ENCODE data around the gene ATOX1.
"Not testable (repeated sequence)": the region's sequence is repeated elsewhere in the genome, so short reads cannot be mapped to it uniquely, and the experiment has no call there.

The ATOX1 gene

DNA sequence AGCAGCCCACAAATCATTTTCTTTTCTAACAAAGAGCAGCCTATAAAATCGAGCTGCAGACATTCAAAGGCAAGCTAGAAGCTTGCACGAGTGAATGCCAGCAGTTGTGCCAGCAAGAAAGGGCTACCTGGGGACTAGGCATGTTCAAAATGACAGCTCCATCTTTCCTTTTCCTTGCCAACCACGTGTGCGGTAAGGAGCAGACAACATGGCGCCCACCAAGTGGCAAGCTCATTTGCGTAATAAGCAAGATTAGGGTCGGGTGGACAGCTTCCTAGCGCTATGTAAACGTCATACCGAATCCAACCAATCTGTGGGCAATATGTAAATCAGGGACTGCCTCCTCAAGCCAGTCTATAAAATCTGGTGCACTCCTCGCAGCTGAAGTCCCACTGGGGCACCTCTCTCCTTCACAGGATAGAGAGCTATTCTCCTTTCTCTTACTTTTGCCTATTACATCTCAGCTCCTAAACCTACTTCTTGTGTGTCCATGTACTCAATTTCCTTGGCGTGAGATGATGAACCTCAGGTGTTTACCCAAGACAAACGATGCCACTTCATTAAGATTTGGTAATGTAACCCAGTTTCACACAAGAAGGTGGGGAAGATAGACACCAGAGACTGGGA lies 49.2 kb downstream of the ATOX1 start:
- no peak overlapping the region for H3K4me3 Mint-ChIP-seq
- no peak for DNase-seq
- no peaks in the 10 kb centered on the region for H3K9me3 Mint-ChIP-seq
- H3K27me3 Mint-ChIP-seq, result no peaks in the 10 kb centered on the region
- CTCF ChIA-PET, result interaction anchor here (1.3 kb wide), 1 partner anchor 30 kb away, joined by 3 read pairs; no protein-coding TSS in a partner anchor
- H3K4me1 Mint-ChIP-seq, result no peaks in the 10 kb centered on the region
- H3K36me3 Mint-ChIP-seq, result no peaks in the 10 kb centered on the region
- H3K27ac Mint-ChIP-seq, result no peak overlapping the region

DNA sequence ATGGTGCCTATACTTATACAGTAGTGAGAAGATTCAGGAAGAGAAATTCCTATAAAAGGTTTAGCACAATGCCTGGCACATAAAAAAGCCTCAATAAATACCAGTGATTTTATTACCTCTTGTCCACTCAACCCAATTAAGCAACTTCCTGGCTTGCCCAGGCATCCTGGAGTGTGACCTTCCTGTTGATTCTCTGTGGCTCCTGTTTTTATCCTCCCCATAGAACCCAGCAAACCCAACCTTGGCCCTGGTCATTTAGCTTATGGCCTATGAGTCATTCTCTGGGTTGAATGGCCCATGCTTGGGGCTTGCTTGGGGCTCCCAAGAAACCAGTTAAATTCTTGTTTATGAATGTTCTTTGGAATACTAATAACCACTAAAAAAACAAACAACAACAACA lies 50.3 kb downstream of the ATOX1 start:
- peaks cover 1% of the 10 kb centered on the region for H3K27me3 Mint-ChIP-seq
- CTCF ChIA-PET, result interaction anchor here (1.1 to 1.3 kb wide), 2 partner anchors 31 to 49 kb away, joined by 3 read pairs; no protein-coding TSS in a partner anchor
- H3K27ac Mint-ChIP-seq, result no peak overlapping the region
- no peaks in the 10 kb centered on the region for H3K4me1 Mint-ChIP-seq
- no peaks in the 10 kb centered on the region for H3K9me3 Mint-ChIP-seq
- H3K4me3 Mint-ChIP-seq, result no peak overlapping the region
- no peaks in the 10 kb centered on the region for H3K36me3 Mint-ChIP-seq
- DNase-seq, result no peak

DNA sequence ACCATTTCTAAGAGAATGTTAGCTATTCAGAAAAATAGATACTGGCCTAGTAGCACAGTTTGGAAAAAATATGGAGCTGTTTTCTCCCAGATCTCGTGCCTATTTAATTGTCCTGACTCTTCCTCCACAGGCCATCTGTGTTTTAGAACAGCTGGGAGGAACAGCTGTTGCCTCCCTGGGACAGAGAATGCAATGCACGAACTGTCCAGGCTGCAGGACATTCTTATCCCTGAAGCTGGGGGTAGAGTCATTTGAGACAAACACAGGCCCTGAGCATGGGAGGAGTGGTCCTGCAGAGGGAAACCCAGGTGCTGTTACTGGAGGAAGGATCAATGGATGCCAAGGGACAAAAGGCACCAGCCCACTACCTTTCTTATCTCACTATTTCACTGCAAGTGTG lies 50.9 kb downstream of the ATOX1 start:
- no peaks in the 10 kb centered on the region for H3K9me3 Mint-ChIP-seq
- H3K36me3 Mint-ChIP-seq, result no peaks in the 10 kb centered on the region
- peaks cover 4% of the 10 kb centered on the region for H3K27me3 Mint-ChIP-seq
- CTCF ChIA-PET, result interaction anchor here (1.1 to 1.3 kb wide), 2 partner anchors 11 to 49 kb away, joined by 3 read pairs; no protein-coding TSS in a partner anchor
- H3K27ac Mint-ChIP-seq, result no peak overlapping the region
- no peaks in the 10 kb centered on the region for H3K4me1 Mint-ChIP-seq
- H3K4me3 Mint-ChIP-seq, result no peak overlapping the region
- no peak for DNase-seq

DNA sequence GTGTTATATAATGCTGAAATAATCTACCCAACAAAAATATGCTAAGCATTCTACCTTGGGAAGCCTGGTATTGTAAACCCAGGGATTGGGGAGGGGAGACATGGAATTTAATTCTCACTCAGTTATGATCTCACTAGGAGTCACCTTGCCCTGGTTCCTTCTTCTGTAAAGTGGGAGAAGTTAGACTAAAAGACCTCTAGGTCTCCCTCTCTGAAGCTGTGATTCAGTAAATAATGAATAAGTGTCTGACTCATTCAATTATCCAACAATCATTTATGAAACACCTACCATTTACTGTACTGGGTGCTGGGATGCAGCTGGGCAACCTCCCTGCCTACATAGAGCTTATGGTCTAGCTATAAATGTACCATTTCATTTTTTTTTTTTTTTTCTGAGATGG lies 51.5 kb downstream of the ATOX1 start:
- CTCF ChIA-PET, result interaction anchor here (1.1 to 1.3 kb wide), 2 partner anchors 11 to 48 kb away, joined by 3 read pairs; no protein-coding TSS in a partner anchor
- no peak overlapping the region for H3K4me3 Mint-ChIP-seq
- H3K4me1 Mint-ChIP-seq, result no peaks in the 10 kb centered on the region
- H3K36me3 Mint-ChIP-seq, result no peaks in the 10 kb centered on the region
- peaks cover 4% of the 10 kb centered on the region for H3K27me3 Mint-ChIP-seq
- H3K27ac Mint-ChIP-seq, result no peak overlapping the region
- no peak for DNase-seq
- H3K9me3 Mint-ChIP-seq, result no peaks in the 10 kb centered on the region

DNA sequence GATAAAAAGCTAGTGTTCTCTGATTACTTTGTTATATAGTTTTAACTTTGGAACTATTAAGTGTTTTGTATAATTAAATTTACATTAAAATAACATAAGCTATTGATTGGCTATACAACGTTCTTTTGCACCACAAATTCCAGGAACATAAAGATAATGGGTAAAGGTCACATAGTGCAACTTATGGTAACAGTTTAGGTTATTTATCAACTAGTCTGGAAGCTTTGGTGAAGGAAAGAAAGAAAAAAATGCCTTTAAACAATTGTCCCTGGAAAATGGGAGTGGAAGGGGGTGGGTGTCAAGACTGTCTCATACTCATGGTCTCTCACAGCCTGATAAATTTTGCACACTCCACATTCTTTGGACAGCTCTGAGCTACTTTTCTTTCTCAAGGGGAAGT lies 54.7 kb downstream of the ATOX1 start:
- no peak for DNase-seq
- Mint-ChIP-seq H3K9me3 (no peaks in the 10 kb centered on the region), H3K4me1 (no peaks in the 10 kb centered on the region), H3K27me3 (peaks cover 17% of the 10 kb centered on the region), H3K36me3 (no peaks in the 10 kb centered on the region), H3K27ac (no peak overlapping the region), H3K4me3 (no peak overlapping the region)
- CTCF ChIA-PET, result interaction anchor here (0.9 kb wide), 1 partner anchor 45 kb away, joined by 3 read pairs; no protein-coding TSS in a partner anchor

DNA sequence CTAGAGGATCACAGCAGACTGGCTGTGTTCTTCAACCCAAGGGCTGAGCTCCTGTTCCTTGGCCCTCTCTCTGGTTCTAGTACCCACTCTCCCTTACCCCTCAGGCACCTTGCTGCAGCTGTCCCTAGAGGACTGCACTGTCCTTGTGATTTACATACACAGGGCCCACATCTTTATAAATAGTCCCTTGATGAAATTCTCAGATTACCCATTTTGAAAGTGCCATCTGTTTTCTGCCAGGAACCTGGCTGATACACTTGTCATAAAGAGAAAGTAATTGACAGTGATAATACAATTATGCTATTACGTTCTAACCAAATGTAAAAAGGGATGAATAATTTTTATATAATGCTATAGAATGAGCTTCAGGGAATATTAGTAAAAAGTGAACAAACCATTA lies 55.2 kb downstream of the ATOX1 start:
- Mint-ChIP-seq H3K27me3 (peaks cover 17% of the 10 kb centered on the region), H3K4me1 (no peaks in the 10 kb centered on the region), H3K27ac (no peak overlapping the region), H3K4me3 (no peak overlapping the region), H3K36me3 (no peaks in the 10 kb centered on the region), H3K9me3 (no peaks in the 10 kb centered on the region)
- no peak for DNase-seq
- CTCF ChIA-PET, result interaction anchor here (0.6 to 2.0 kb wide), 3 partner anchors 30 to 50 kb away, joined by 3 to 4 read pairs (median 3); no protein-coding TSS in a partner anchor

DNA sequence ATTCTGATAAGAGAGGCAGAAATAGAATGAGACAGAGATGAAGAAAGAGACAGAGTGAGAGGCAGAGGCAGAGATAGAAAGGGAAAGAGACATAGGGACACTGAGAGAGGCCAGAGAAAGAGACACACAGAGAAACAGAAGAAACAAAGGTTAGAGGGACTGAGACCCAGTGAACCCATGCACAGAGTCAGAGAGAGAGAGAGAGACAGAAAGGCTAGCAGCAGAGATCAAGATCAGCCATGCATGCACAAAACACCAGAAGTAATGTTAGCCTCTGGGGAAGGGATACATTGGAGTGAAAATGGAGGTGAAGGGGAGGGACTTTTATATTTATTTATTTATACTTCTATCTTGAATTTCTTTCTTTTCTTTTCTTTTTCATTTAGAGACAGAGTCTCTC lies 57.6 kb downstream of the ATOX1 start:
- H3K4me3 Mint-ChIP-seq, result no peak overlapping the region
- no peaks in the 10 kb centered on the region for H3K36me3 Mint-ChIP-seq
- DNase-seq, result no peak
- peaks cover 17% of the 10 kb centered on the region for H3K27me3 Mint-ChIP-seq
- no peak overlapping the region for H3K27ac Mint-ChIP-seq
- no peaks in the 10 kb centered on the region for H3K4me1 Mint-ChIP-seq
- H3K9me3 Mint-ChIP-seq, result no peaks in the 10 kb centered on the region
- CTCF ChIA-PET, result no interaction called here

DNA sequence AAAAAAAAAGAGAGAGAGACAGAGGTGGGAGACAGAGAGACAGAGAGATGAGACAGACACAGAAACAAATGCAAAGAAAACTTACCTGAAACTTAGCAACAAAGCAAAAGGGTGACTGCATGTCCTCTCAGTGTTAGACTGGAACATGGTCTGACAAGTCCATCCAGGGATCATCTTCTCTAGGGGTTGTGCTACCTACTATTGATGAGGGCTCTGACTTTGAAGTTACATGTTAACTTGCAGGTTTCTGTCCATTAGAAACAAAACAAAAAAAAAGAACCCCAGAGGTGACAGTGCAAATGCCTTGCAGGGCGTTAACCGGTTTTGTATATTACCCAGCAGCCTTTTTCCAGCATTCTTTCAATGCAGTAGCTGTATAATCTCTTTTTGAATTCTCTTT lies 58.1 kb downstream of the ATOX1 start:
- no peaks in the 10 kb centered on the region for H3K36me3 Mint-ChIP-seq
- no peaks in the 10 kb centered on the region for H3K4me1 Mint-ChIP-seq
- no peak overlapping the region for H3K27ac Mint-ChIP-seq
- CTCF ChIA-PET, result interaction anchor here (0.7 kb wide), 1 partner anchor 130 kb away, joined by 5 read pairs; no protein-coding TSS in a partner anchor
- no peak overlapping the region for H3K4me3 Mint-ChIP-seq
- H3K27me3 Mint-ChIP-seq, result peaks cover 17% of the 10 kb centered on the region
- no peak for DNase-seq
- no peaks in the 10 kb centered on the region for H3K9me3 Mint-ChIP-seq

DNA sequence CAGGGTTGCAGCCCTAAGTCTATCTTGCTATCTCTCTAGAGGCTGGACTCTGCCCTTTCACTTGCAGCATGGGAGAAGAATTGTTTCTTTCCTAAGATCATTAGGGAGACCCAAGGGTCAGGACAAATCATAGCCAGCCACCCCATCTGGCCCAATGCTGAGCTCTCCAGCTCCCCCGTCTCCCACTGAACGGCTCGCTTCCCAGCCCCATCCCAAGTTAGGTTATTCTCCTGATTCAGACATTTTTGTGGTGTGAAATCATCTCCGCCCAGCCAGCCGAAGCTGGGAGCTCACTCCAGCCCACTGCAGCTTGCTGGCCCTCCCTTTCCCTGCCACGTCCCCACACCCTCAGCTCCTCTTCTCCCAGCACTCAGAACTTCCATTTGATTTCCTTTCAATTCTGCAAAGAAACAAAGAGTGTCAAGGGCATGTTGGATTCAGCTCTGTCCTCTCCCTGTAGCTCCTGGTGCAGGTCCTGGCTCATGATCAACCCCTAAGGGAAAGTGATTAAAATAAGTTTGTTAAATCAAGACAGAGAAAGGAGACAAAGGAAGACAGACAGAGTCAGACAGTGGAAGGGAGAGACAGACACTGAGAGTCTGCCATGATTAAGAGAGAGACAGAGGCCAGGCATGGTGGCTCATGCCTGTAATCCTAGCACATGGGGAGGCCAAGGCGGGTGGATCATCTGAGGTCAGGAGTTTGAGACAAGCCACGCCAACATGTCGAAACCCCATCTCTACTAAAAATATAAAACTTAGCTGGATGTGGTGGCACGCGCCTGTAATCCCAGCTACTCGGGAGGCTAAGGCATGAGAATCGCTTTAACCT lies 59.1 kb downstream of the ATOX1 start:
- H3K27ac Mint-ChIP-seq, result no peak overlapping the region
- H3K4me1 Mint-ChIP-seq, result no peaks in the 10 kb centered on the region
- no peak overlapping the region for H3K4me3 Mint-ChIP-seq
- no peaks in the 10 kb centered on the region for H3K36me3 Mint-ChIP-seq
- H3K27me3 Mint-ChIP-seq, result peaks cover 17% of the 10 kb centered on the region
- H3K9me3 Mint-ChIP-seq, result no peaks in the 10 kb centered on the region
- DNase-seq, result no peak
- CTCF ChIA-PET, result interaction anchor here (0.7 kb wide), 1 partner anchor 129 kb away, joined by 5 read pairs; no protein-coding TSS in a partner anchor

DNA sequence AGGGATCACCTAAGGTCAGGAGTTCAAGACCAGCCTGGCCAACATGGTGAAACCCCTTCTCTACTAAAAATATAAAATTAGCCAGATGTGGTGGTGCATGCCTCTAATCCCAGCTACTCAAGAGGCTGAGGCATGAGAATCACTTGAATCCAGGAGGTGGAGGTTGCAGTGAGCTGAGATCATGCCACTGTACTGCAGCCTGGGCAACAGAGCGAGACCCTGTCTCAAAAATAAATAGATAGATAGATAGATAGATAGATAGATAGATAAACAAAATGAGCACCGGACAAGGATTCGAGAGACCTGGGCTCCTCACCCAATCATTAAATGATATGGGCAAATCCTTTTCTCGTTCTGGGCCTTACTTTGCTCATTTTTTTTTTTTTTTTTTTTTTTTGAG lies 60.4 kb downstream of the ATOX1 start:
- H3K9me3 Mint-ChIP-seq, H3K27ac Mint-ChIP-seq, DNase-seq, H3K36me3 Mint-ChIP-seq, CTCF ChIA-PET, H3K4me3 Mint-ChIP-seq, H3K4me1 Mint-ChIP-seq: not testable (repeated sequence)
- peaks cover 15% of the 10 kb centered on the region for H3K27me3 Mint-ChIP-seq

DNA sequence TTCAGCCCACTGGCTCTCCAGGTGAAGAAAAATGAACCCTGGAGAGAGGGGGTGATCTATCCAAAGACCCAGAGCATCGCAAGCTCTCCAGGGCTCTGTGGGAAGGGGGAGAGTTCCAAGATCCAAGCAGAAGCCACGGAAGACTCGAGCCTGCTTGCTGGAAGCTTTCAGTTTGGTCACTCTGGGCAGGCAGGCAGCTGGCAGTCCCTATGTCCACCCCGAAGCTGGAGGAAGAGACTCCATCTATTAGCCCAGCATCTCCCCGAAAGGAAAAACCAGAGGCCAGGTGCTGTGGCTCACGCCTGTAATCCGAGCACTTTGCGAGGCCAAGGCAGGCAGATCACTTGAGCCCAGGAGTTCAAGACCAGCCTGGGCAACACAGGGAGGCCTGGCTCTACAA lies 61.0 kb downstream of the ATOX1 start:
- Mint-ChIP-seq H3K4me3 (no peak overlapping the region), H3K9me3 (no peaks in the 10 kb centered on the region), H3K27me3 (peaks cover 13% of the 10 kb centered on the region), H3K4me1 (no peaks in the 10 kb centered on the region), H3K27ac (no peak overlapping the region), H3K36me3 (no peaks in the 10 kb centered on the region)
- no peak for DNase-seq
- CTCF ChIA-PET, result no interaction called here

DNA sequence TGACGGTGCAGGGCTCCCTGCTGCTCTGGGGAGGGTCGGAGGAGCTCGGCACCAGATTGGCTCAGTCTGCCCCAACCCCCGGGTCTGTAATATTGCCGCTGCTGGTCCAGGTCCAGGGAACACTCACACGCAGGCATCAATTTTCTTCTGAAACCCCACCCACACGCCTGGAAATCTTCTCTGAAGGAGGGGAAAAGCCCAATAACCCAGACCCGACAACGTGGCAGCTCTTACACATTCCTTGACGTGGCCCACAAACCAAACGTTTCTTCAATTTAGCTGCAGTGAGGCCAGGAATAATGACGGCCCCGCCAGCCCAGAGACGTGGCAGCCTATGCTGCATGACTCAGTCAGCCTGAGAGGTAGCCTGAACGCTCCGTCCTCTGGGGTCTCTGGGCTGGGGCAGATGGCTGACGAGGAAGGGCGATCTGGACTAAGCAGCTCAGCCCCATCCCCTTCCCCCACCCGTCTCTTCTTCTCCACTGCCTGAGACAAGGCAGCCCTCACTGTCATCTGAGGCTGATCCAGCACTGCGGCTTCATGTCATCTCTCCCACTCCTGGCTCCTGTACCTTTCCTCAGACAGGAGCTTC lies 61.9 kb downstream of the ATOX1 start:
- CTCF ChIA-PET, result interaction anchor here (0.8 to 1.0 kb wide), 2 partner anchors 10 to 24 kb away, joined by 3 read pairs; no protein-coding TSS in a partner anchor
- Mint-ChIP-seq H3K9me3 (no peaks in the 10 kb centered on the region), H3K27ac (no peak overlapping the region), H3K27me3 (peaks cover 17% of the 10 kb centered on the region), H3K4me3 (no peak overlapping the region), H3K36me3 (no peaks in the 10 kb centered on the region), H3K4me1 (no peaks in the 10 kb centered on the region)
- no peak for DNase-seq

DNA sequence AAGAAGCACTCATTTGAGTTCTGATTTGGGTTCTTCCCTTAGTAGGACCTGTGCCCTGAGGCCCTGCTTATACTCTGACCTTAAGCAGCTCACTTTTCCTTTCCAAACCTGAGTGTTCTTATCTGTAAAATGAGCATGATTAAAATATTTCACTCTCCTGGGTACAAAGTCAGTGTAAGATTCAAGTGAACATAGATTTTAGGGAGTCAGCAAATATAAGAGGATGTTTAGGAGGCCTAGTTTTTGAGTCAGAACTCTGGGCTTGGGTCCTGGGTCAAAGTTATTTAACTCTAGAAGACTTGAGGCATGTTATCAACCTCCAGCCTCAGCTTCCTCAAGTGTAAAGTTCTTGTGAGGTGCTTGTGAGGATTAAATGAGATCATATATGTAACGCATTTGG lies 63.0 kb downstream of the ATOX1 start:
- H3K4me3 Mint-ChIP-seq, result no peak overlapping the region

DNA sequence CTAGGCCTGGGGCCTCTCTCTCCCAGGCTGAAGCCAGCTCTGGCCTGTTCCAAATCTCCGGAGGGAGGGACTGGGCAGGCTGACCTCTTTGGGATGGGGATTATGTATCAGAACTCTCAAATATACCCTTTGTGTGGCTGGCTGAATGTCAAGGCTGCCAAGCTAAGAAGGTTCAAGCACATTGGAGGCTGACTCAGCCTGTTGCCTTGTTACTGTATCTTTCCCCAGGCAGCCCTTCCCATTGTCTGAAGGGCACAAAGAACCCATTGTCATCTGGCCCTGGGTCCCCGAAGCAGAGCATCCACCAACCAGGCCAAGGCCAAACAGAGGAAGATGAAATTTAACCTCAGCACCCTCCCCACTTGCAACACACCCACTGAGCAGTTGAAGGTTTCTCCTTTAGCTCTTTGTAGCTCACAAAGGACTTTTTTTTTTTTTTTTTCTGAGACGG lies 64.4 kb downstream of the ATOX1 start:
- DNase-seq, result no peak
- H3K4me1 Mint-ChIP-seq, result no peaks in the 10 kb centered on the region
- no peak overlapping the region for H3K27ac Mint-ChIP-seq
- no peaks in the 10 kb centered on the region for H3K36me3 Mint-ChIP-seq
- H3K27me3 Mint-ChIP-seq, result peaks cover 6% of the 10 kb centered on the region
- H3K9me3 Mint-ChIP-seq, result no peaks in the 10 kb centered on the region
- CTCF ChIA-PET, result no interaction called here
- no peak overlapping the region for H3K4me3 Mint-ChIP-seq

More for the DNA sequence above, 63.0 kb downstream of the ATOX1 start:
- no peaks in the 10 kb centered on the region for H3K4me1 Mint-ChIP-seq
- CTCF ChIA-PET, result interaction anchor here (1.0 kb wide), 1 partner anchor 11 kb away, joined by 3 read pairs; no protein-coding TSS in a partner anchor
- H3K36me3 Mint-ChIP-seq, result no peaks in the 10 kb centered on the region
- peaks cover 13% of the 10 kb centered on the region for H3K27me3 Mint-ChIP-seq
- no peaks in the 10 kb centered on the region for H3K9me3 Mint-ChIP-seq
- no peak for DNase-seq
- H3K27ac Mint-ChIP-seq, result no peak overlapping the region

All from activated naive CD4-positive, alpha-beta T cell treated with anti-CD3 and anti-CD28 coated beads, Interleukin-2, amount 10 ng/mL, durations not matched to agents 7 days and 5 days (primary cell).